Measurements from ENCODE around the gene NUP42.
A peak's percentile ranks its signal among the peaks of the same experiment; 100 is the strongest.
"Not testable (repeated sequence)": the region's sequence is repeated elsewhere in the genome, so short reads cannot be mapped to it uniquely, and the experiment has no call there.

The NUP42 gene

GRCh38 chr7:23181684-23182553, at the start of gene NUP42:
TSS of gene NUP42 (plus strand) at chr7:23182048. CDS start at chr7:23182086, 38 bp downstream.
- DNase-seq (ENCODE audit: insufficient read length, low spot score) (peak; percentile 81), FAIRE-seq (peak; percentile 99)

- DNase-seq (ENCODE audit: insufficient read length, low spot score) = no peak
- FAIRE-seq = no peak
Observed at GRCh38 chr7:23133797-23134196, 48.1 kb upstream of the NUP42 start.

GRCh38 chr7:23135755-23136154, 46.1 kb upstream of the NUP42 start:
- FAIRE-seq = no peak
- DNase-seq (ENCODE audit: insufficient read length, low spot score) = no peak

GRCh38 chr7:23136216-23136615, 45.6 kb upstream of the NUP42 start:
- no peak for DNase-seq (ENCODE audit: insufficient read length, low spot score)

GRCh38 chr7:23157679-23158078, 24.2 kb upstream of the NUP42 start:
- no peak for FAIRE-seq
- no peak for DNase-seq (ENCODE audit: insufficient read length, low spot score)

More at GRCh38 chr7:23136216-23136615, 45.6 kb upstream of the NUP42 start:
- no peak for FAIRE-seq

GRCh38 chr7:23158546-23158945, 23.3 kb upstream of the NUP42 start:
- FAIRE-seq = no peak
- no peak for DNase-seq (ENCODE audit: insufficient read length, low spot score)

GRCh38 chr7:23161482-23161881, 20.4 kb upstream of the NUP42 start:
- no peak for DNase-seq (ENCODE audit: insufficient read length, low spot score)
- FAIRE-seq = no peak

GRCh38 chr7:23164846-23165245, 17.0 kb upstream of the NUP42 start:
- no peak for FAIRE-seq

GRCh38 chr7:23165316-23165715, 16.5 kb upstream of the NUP42 start:
- no peak for DNase-seq (ENCODE audit: insufficient read length, low spot score)
- FAIRE-seq = no peak

More at GRCh38 chr7:23164846-23165245, 17.0 kb upstream of the NUP42 start:
- DNase-seq (ENCODE audit: insufficient read length, low spot score) = no peak

- no peak for DNase-seq (ENCODE audit: insufficient read length, low spot score)
- FAIRE-seq = no peak
Observed at GRCh38 chr7:23167691-23168090, 14.2 kb upstream of the NUP42 start.

- DNase-seq (ENCODE audit: insufficient read length, low spot score) (no peak), FAIRE-seq (no peak)
Observed at GRCh38 chr7:23168111-23168885, 13.6 kb upstream of the NUP42 start.

GRCh38 chr7:23175938-23176337, 5.9 kb upstream of the NUP42 start:
- DNase-seq (ENCODE audit: insufficient read length, low spot score) = no peak
- FAIRE-seq = no peak

- FAIRE-seq (no peak), DNase-seq (ENCODE audit: insufficient read length, low spot score) (no peak)
Observed at GRCh38 chr7:23183279-23184012, 1.6 kb downstream of the NUP42 start.

- no peak for FAIRE-seq
- no peak for DNase-seq (ENCODE audit: insufficient read length, low spot score)
Observed at GRCh38 chr7:23184291-23184690, 2.4 kb downstream of the NUP42 start.

- no peak for DNase-seq (ENCODE audit: insufficient read length, low spot score)
- FAIRE-seq = no peak
Observed at GRCh38 chr7:23184709-23185359, 3.0 kb downstream of the NUP42 start.

- no peak for FAIRE-seq
- DNase-seq (ENCODE audit: insufficient read length, low spot score) = no peak
Observed at GRCh38 chr7:23185980-23186379, 4.1 kb downstream of the NUP42 start.

- FAIRE-seq = no peak
Observed at GRCh38 chr7:23191022-23191421, 9.2 kb downstream of the NUP42 start.

GRCh38 chr7:23193650-23194227, 11.9 kb downstream of the NUP42 start:
- DNase-seq (ENCODE audit: insufficient read length, low spot score); FAIRE-seq: not testable (repeated sequence)

More at GRCh38 chr7:23191022-23191421, 9.2 kb downstream of the NUP42 start:
- DNase-seq (ENCODE audit: insufficient read length, low spot score) = no peak

- FAIRE-seq (no peak), DNase-seq (ENCODE audit: insufficient read length, low spot score) (no peak)
Observed at GRCh38 chr7:23196306-23196705, 14.5 kb downstream of the NUP42 start.

GRCh38 chr7:23197745-23198144, 15.9 kb downstream of the NUP42 start:
- FAIRE-seq; DNase-seq (ENCODE audit: insufficient read length, low spot score): not testable (repeated sequence)

All from GM19239 (cell line).